Natural killer cell treated with Interleukin-12 subunit alpha and Interleukin-12 subunit beta and Interleukin-15 and Interleukin-18, amount 100 ng/mL, for 72 hours (primary cell): ENCODE data around the gene SF3A2. TPM values are rescaled to one million over a fixed set of nuclear protein-coding genes. Genes with fewer than 3 reads are reported as not detected.
"Not testable (repeated sequence)": the region's sequence is repeated elsewhere in the genome, so short reads cannot be mapped to it uniquely, and the experiment has no call there.

Experiments
- ATAC-seq, 2 donors: fragments of 150-1000 bp; cut with Tn5 transposase in 1 of 2; sonication (Bioruptor Pico), chemical (Tn5 transposase) in 1 of 2; 2 replicates each; pipeline ENCODE4 v1.10.0; 2021
- DNase-seq: peaks from one replicate; pipeline ENCODE4 v3.0.0; 2022; ENCODE audit warnings: low spot score
- H3K27ac Mint-ChIP-seq, 2 donors: 1 replicate in 1 of 2; 2 replicates in 1 of 2; pipeline ENCODE4 v1.8.0; 2022; ENCODE audit warnings: mixed read lengths in 2 of 2, mild to moderate bottlenecking in 1 of 2, moderate library complexity in 1 of 2
- H3K27me3 Mint-ChIP-seq, 2 donors: 1 replicate in 1 of 2; 2 replicates in 1 of 2; pipeline ENCODE4 v1.8.0; 2022; ENCODE audit warnings: mixed read lengths in 2 of 2
- H3K36me3 Mint-ChIP-seq: one replicate; pipeline ENCODE4 v1.8.0; 2022; ENCODE audit warnings: mixed read lengths
- H3K4me1 Mint-ChIP-seq, 2 donors: 1 replicate in 1 of 2; 2 replicates in 1 of 2; pipeline ENCODE4 v1.8.0; 2022; ENCODE audit warnings: low read depth in 2 of 2, mixed read lengths in 2 of 2, mild to moderate bottlenecking in 1 of 2
- H3K4me3 Mint-ChIP-seq: one replicate; pipeline ENCODE4 v1.8.0; 2022; ENCODE audit warnings: mixed read lengths
- H3K9me3 Mint-ChIP-seq: 2 replicates; pipeline ENCODE4 v1.8.0; 2022; ENCODE audit warnings: mixed read lengths
- total RNA-seq, 2 donors: library from RNA; stranded (reverse); gene quantifications; one replicate each; pipeline ENCODE4 v1.2.3, GENCODE V29; 2022

Gene SF3A2
- total RNA-seq, 2 donors from 2014 or later: 99.2 to 192 TPM

- not testable (repeated sequence) for H3K9me3 Mint-ChIP-seq, H3K27me3 Mint-ChIP-seq, H3K36me3 Mint-ChIP-seq
- Mint-ChIP-seq H3K4me1 (peaks cover 11 to 22% of the 10 kb centered on the region in 2 donors), H3K27ac (peak overlapping the region; percentile 66 to 92), H3K4me3 (peak overlapping the region; percentile 76)
- ATAC-seq (peak; percentile 44 to 60), DNase-seq (peak; percentile 59)
Observed at GRCh38 chr19:2281265-2282061, 44.8 kb downstream of the SF3A2 start.

GRCh38 chr19:2282062-2282861, 45.6 kb downstream of the SF3A2 start, which contains the start of gene PEAK3:
Gene PEAK3 (minus strand): TSS chr19:2282175. CDS start chr19:2280931, 1,244 bp downstream.
- peak; percentile 86 to 87 for ATAC-seq
- DNase-seq: peak; percentile 91
- H3K9me3 Mint-ChIP-seq: no peaks in the 10 kb centered on the region
- no peaks in the 10 kb centered on the region for H3K36me3 Mint-ChIP-seq
- peaks cover 11 to 18% of the 10 kb centered on the region in 2 donors for H3K4me1 Mint-ChIP-seq
- H3K27me3 Mint-ChIP-seq: no peaks in the 10 kb centered on the region
- peak within 1 kb of the TSS; percentile 76 for H3K4me3 Mint-ChIP-seq
- peak within 1 kb of the TSS; percentile 66 to 92 for H3K27ac Mint-ChIP-seq

- Mint-ChIP-seq H3K27ac (peak overlapping the region; percentile 66 to 92), H3K4me3 (peak overlapping the region; percentile 76), H3K9me3 (no peaks in the 10 kb centered on the region), H3K4me1 (peaks cover 12 to 16% of the 10 kb centered on the region in 2 donors), H3K36me3 (no peaks in the 10 kb centered on the region), H3K27me3 (no peaks in the 10 kb centered on the region)
- no peak for DNase-seq
- no peak for ATAC-seq
Observed at GRCh38 chr19:2282862-2283237, 46.2 kb downstream of the SF3A2 start.

- H3K27ac Mint-ChIP-seq: no peak overlapping the region
- peaks cover 23% of the 10 kb centered on the region in 2 donors for H3K4me1 Mint-ChIP-seq
- H3K4me3 Mint-ChIP-seq: no peak overlapping the region
- no peaks in the 10 kb centered on the region for H3K36me3 Mint-ChIP-seq
- no peak for DNase-seq
- ATAC-seq: no peak
- H3K27me3 Mint-ChIP-seq: peaks cover 0 to 3% of the 10 kb centered on the region in 2 donors
- H3K9me3 Mint-ChIP-seq: no peaks in the 10 kb centered on the region
Observed at GRCh38 chr19:2283835-2284507, 47.3 kb downstream of the SF3A2 start.

- Mint-ChIP-seq H3K9me3 (no peaks in the 10 kb centered on the region), H3K4me3 (no peak overlapping the region), H3K4me1 (peaks cover 32 to 33% of the 10 kb centered on the region in 2 donors), H3K27ac (no peak overlapping the region), H3K36me3 (no peaks in the 10 kb centered on the region), H3K27me3 (peaks cover 0 to 3% of the 10 kb centered on the region in 2 donors)
- DNase-seq (no peak), ATAC-seq (no peak)
Observed at GRCh38 chr19:2286402-2287140, 49.9 kb downstream of the SF3A2 start.

GRCh38 chr19:2287585-2288337, 51.1 kb downstream of the SF3A2 start:
- Mint-ChIP-seq H3K9me3 (no peaks in the 10 kb centered on the region), H3K4me3 (no peak overlapping the region), H3K36me3 (no peaks in the 10 kb centered on the region), H3K27me3 (peaks cover 0 to 3% of the 10 kb centered on the region in 2 donors), H3K27ac (peak overlapping the region; percentile 86 to 92), H3K4me1 (peaks cover 23 to 25% of the 10 kb centered on the region in 2 donors)
- ATAC-seq (no peak), DNase-seq (no peak)

- peaks cover 0 to 3% of the 10 kb centered on the region in 2 donors for H3K27me3 Mint-ChIP-seq
- no peak for ATAC-seq
- H3K4me3 Mint-ChIP-seq: peak overlapping the region; percentile 91
- peaks cover 21 to 25% of the 10 kb centered on the region in 2 donors for H3K4me1 Mint-ChIP-seq
- no peaks in the 10 kb centered on the region for H3K36me3 Mint-ChIP-seq
- H3K9me3 Mint-ChIP-seq: no peaks in the 10 kb centered on the region
- DNase-seq: no peak
- H3K27ac Mint-ChIP-seq: peak overlapping the region; percentile 86 to 92
Observed at GRCh38 chr19:2288338-2288817, 51.8 kb downstream of the SF3A2 start.

- Mint-ChIP-seq H3K4me1 (peaks cover 21 to 28% of the 10 kb centered on the region in 2 donors), H3K27ac (peak overlapping the region; percentile 86 to 92), H3K36me3 (no peaks in the 10 kb centered on the region), H3K27me3 (peaks cover 0 to 3% of the 10 kb centered on the region in 2 donors), H3K4me3 (peak overlapping the region; percentile 91), H3K9me3 (no peaks in the 10 kb centered on the region)
- no peak for DNase-seq
- ATAC-seq: peak; percentile 29 to 34
Observed at GRCh38 chr19:2288818-2289713, 52.4 kb downstream of the SF3A2 start.

- peaks cover 21 to 31% of the 10 kb centered on the region in 2 donors for H3K4me1 Mint-ChIP-seq
- DNase-seq: peak; percentile 79
- peak overlapping the region; percentile 91 for H3K4me3 Mint-ChIP-seq
- H3K27me3 Mint-ChIP-seq: peaks cover 0 to 3% of the 10 kb centered on the region in 2 donors
- peak overlapping the region; percentile 86 to 92 for H3K27ac Mint-ChIP-seq
- ATAC-seq: peak; percentile 79
- H3K36me3 Mint-ChIP-seq: no peaks in the 10 kb centered on the region
- no peaks in the 10 kb centered on the region for H3K9me3 Mint-ChIP-seq
Observed at GRCh38 chr19:2289714-2290435, 53.3 kb downstream of the SF3A2 start.

GRCh38 chr19:2290441-2291184, 54.0 kb downstream of the SF3A2 start:
- peak overlapping the region; percentile 67 for H3K4me3 Mint-ChIP-seq
- DNase-seq (no peak), ATAC-seq (peak; percentile 37 to 51)
- H3K27ac Mint-ChIP-seq: no peak overlapping the region
- peaks cover 21 to 29% of the 10 kb centered on the region in 2 donors for H3K4me1 Mint-ChIP-seq
- H3K27me3 Mint-ChIP-seq: peaks cover 0 to 3% of the 10 kb centered on the region in 2 donors
- H3K36me3 Mint-ChIP-seq: no peaks in the 10 kb centered on the region
- no peaks in the 10 kb centered on the region for H3K9me3 Mint-ChIP-seq
